Astrocyte of the spinal cord (primary cell): ENCODE measurements around the gene E2F2.

Source experiments
- DNase-seq: peaks from one replicate; pipeline ENCODE4 v3.0.0; 2011; ENCODE audit warnings: low read depth, low spot score
- H3K4me3 ChIP-seq: 2 replicates; pipeline ENCODE4 v1.5.1; 2011; ENCODE audit warnings: low read depth, mild to moderate bottlenecking, low read length, moderate library complexity
- CTCF ChIP-seq: IDR thresholded peaks from 2 replicates; pipeline ENCODE4 v1.5.1; 2012; ENCODE audit warnings: low read depth, mild to moderate bottlenecking, low read length, inconsistent platforms
- in situ Hi-C: cut with HindIII; loops from 2 replicates; pipeline ENCODE4 v1.10.0; 2017; ENCODE audit warnings: low sequenced_read_pairs

The E2F2 gene

GRCh38 chr1:23521588-23521987, 9.4 kb downstream of the E2F2 start:
- no peak for DNase-seq
- in situ Hi-C loops, result no loop called here
- H3K4me3 ChIP-seq, result no peak overlapping the region
- no peak for TF ChIP-seq CTCF

GRCh38 chr1:23517581-23517980, 13.5 kb downstream of the E2F2 start:
- in situ Hi-C loops, result no loop called here
- DNase-seq, result no peak
- TF ChIP-seq CTCF, result no peak
- H3K4me3 ChIP-seq, result no peak overlapping the region

- no peak for TF ChIP-seq CTCF
These were observed 15.1 kb downstream of the E2F2 start for GRCh38 chr1:23515905-23516304.

GRCh38 chr1:23514111-23514679, 16.8 kb downstream of the E2F2 start:
- H3K4me3 ChIP-seq, result no peak overlapping the region
- in situ Hi-C loops, result no loop called here
- no peak for TF ChIP-seq CTCF
- no peak for DNase-seq

More at GRCh38 chr1:23515905-23516304, 15.1 kb downstream of the E2F2 start:
- DNase-seq, result no peak
- no peak overlapping the region for H3K4me3 ChIP-seq
- in situ Hi-C loops, result no loop called here

GRCh38 chr1:23509896-23510295, 21.1 kb downstream of the E2F2 start:
- TF ChIP-seq CTCF, result no peak
- in situ Hi-C loops, result no loop called here
- no peak overlapping the region for H3K4me3 ChIP-seq
- DNase-seq, result no peak

GRCh38 chr1:23506376-23507107, 24.5 kb downstream of the E2F2 start:
- in situ Hi-C loops, result no loop called here

More at GRCh38 chr1:23506376-23507107, 24.5 kb downstream of the E2F2 start:
- H3K4me3 ChIP-seq, result no peak overlapping the region
- TF ChIP-seq CTCF, result no peak
- DNase-seq, result no peak
